ENCODE results near the gene CIAO2A.

GRCh38 chr15:64100958-64101357, 7.3 kb upstream of the CIAO2A start:
- no peak for TF ChIP-seq CTCF (IDR thresholded peaks at IDR 0.05)
- no peak for TF ChIP-seq POLR2A (IDR thresholded peaks at IDR 0.05)
